ENCODE results near the gene RIPK4. TPM values are rescaled to one million over a fixed set of nuclear protein-coding genes. Genes with fewer than 3 reads are reported as not detected.

The RIPK4 gene
- total RNA-seq, 2 experiments from 2014 or later: not detected

DNA sequence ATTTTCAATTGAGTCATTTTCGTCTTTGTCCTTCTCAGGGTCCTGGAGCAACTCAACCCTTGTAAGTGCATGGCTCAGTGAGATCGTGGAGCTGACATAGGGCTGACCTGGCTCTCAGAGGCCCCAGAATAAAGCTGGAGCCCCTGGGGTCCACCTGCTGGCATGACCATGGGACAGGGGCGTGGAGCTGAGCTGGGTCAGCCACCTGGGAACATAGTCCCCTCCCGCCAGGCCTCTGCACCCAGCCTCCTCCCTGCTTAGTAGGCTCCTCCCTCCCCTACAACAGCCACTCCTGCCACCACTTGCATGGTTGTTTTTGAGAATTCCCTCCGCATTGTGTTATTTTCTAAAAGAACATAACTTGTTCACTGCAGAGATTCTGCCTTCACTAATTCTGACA, 3.1 kb upstream of the RIPK4 start:
- CTCF ChIA-PET: interaction anchor here (2.0 kb wide), 1 partner anchor 487 kb away, joined by 8 read pairs; no protein-coding TSS in a partner anchor
- H3K4me3 Mint-ChIP-seq: no peak overlapping the region

DNA sequence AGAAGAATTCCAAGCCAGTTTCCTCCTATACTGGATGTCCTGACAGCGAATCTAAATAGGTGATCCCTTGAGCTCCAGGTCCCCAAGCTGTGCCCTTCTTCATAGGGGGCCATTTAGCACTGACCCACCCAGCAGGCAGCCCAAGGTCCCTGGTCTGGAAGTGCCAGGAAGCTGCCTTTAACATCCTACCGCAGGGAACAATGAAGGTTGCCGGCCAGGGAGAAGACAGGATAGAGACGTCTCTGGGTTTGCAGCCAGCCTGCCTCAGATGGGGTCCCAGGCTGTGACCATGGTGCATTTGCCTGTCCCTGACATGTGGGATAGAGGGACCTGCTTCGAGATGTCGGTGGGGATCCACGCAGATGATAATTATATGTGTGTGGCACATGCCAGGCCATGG, 2.7 kb upstream of the RIPK4 start:
- Mint-ChIP-seq H3K36me3 (peaks cover 6% of the 10 kb centered on the region), H3K4me1 (peaks cover 28% of the 10 kb centered on the region), H3K9me3 (ENCODE audit: low read depth) (no peaks in the 10 kb centered on the region), H3K27ac (no peak overlapping the region), H3K4me3 (no peak overlapping the region), H3K27me3 (peaks cover 71% of the 10 kb centered on the region)
- ATAC-seq (no peak), DNase-seq (no peak)
- CTCF ChIA-PET: interaction anchor here (2.0 kb wide), 1 partner anchor 487 kb away, joined by 8 read pairs; no protein-coding TSS in a partner anchor

More for the DNA sequence above, 3.1 kb upstream of the RIPK4 start:
- DNase-seq (no peak), ATAC-seq (no peak)
- H3K36me3 Mint-ChIP-seq: peaks cover 6% of the 10 kb centered on the region
- H3K9me3 Mint-ChIP-seq (ENCODE audit: low read depth): no peaks in the 10 kb centered on the region
- peaks cover 71% of the 10 kb centered on the region for H3K27me3 Mint-ChIP-seq
- peaks cover 28% of the 10 kb centered on the region for H3K4me1 Mint-ChIP-seq
- H3K27ac Mint-ChIP-seq: no peak overlapping the region

DNA sequence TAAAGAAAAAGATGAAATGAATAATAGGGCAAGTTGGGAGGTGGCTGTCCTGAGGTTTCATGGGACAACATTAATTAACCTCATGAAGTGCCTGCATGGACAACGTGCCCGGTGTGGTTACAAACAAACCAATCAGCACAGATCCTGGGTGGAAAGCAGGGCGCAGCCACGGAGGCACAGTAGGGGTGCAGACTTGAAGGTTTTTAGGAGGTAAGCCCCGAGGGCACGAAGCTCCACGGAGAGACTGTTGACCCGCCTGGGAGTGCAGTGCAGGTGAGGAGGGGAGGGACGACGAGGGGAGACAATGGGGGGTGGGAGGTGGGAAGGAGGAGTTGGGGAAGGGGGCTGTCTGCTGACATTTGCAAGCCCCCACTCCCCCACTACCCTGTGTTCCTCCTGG, 2.3 kb upstream of the RIPK4 start:
- H3K4me3 Mint-ChIP-seq: peak overlapping the region; percentile 53
- peaks cover 28% of the 10 kb centered on the region for H3K4me1 Mint-ChIP-seq
- CTCF ChIA-PET: interaction anchor here (1.2 to 2.0 kb wide), 2 partner anchors 485 to 486 kb away, joined by 4 to 8 read pairs; no protein-coding TSS in a partner anchor
- H3K27ac Mint-ChIP-seq: no peak overlapping the region
- no peaks in the 10 kb centered on the region for H3K9me3 Mint-ChIP-seq (ENCODE audit: low read depth)
- DNase-seq (no peak), ATAC-seq (no peak)
- peaks cover 6% of the 10 kb centered on the region for H3K36me3 Mint-ChIP-seq
- peaks cover 72% of the 10 kb centered on the region for H3K27me3 Mint-ChIP-seq

DNA sequence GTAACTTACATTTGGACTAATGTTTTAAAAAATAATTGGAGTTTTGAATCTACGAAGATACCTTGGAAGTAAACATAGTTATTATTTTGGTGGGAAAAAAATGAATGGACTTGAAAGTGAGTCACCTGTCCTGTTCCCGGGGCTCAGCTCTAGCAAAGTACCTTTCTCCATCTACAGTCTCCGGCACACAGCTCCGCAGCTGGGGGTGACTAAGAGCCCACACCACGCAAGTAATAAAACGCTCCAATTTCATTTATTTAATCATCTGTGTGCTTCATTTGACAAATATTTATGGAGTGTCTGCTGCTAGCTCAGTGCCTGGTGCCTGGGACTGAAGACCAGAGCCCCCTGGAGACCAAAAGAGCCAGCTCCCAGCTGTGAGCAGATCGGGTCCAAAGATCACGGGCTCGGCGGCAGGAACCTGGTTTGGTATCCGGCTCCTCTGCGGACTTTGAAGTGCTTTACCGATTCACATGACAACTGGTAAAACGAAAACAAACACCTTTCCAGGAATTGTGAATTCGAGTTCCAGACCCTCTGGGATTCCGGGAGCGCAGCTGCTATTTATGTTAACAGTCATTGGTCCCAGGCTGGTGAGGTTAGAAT, 1.7 kb upstream of the RIPK4 start:
- ATAC-seq (peak; percentile 24), DNase-seq (peak; percentile 46)
- H3K4me3 Mint-ChIP-seq: peak overlapping the region; percentile 53
- H3K9me3 Mint-ChIP-seq (ENCODE audit: low read depth): no peaks in the 10 kb centered on the region
- CTCF ChIA-PET: interaction anchor here (0.7 to 2.0 kb wide), 3 partner anchors 156 to 486 kb away, joined by 3 to 8 read pairs (median 4); no protein-coding TSS in a partner anchor
- peaks cover 6% of the 10 kb centered on the region for H3K36me3 Mint-ChIP-seq
- peaks cover 77% of the 10 kb centered on the region for H3K27me3 Mint-ChIP-seq
- H3K27ac Mint-ChIP-seq: no peak overlapping the region
- H3K4me1 Mint-ChIP-seq: peaks cover 28% of the 10 kb centered on the region

GRCh38 chr21:41767606-41768436, 969 bp upstream of the RIPK4 start:
- Mint-ChIP-seq H3K36me3 (peaks cover 6% of the 10 kb centered on the region), H3K27ac (peak overlapping the region; percentile 38), H3K4me3 (peak overlapping the region; percentile 67), H3K9me3 (ENCODE audit: low read depth) (no peaks in the 10 kb centered on the region), H3K4me1 (peaks cover 28% of the 10 kb centered on the region), H3K27me3 (peaks cover 80% of the 10 kb centered on the region)
- ATAC-seq (no peak), DNase-seq (no peak)
- CTCF ChIA-PET: interaction anchor here (0.7 to 2.0 kb wide), 3 partner anchors 155 to 485 kb away, joined by 3 to 8 read pairs (median 4); no protein-coding TSS in a partner anchor

- no peak for DNase-seq
- Mint-ChIP-seq H3K4me1 (peaks cover 31% of the 10 kb centered on the region), H3K27ac (no peak overlapping the region), H3K27me3 (peaks cover 88% of the 10 kb centered on the region), H3K36me3 (peaks cover 6% of the 10 kb centered on the region), H3K9me3 (ENCODE audit: low read depth) (no peaks in the 10 kb centered on the region), H3K4me3 (no peak overlapping the region)
- CTCF ChIA-PET: interaction anchor here (1.5 kb wide), 1 partner anchor 483 kb away, joined by 3 read pairs; no protein-coding TSS in a partner anchor
- no peak for ATAC-seq
Observed at GRCh38 chr21:41765973-41766882, 624 bp downstream of the RIPK4 start.

GRCh38 chr21:41765420-41765821, 1.4 kb downstream of the RIPK4 start:
- Mint-ChIP-seq H3K27me3 (peaks cover 90% of the 10 kb centered on the region), H3K27ac (no peak overlapping the region), H3K4me3 (no peak overlapping the region), H3K4me1 (peaks cover 31% of the 10 kb centered on the region), H3K9me3 (ENCODE audit: low read depth) (no peaks in the 10 kb centered on the region), H3K36me3 (peaks cover 6% of the 10 kb centered on the region)
- DNase-seq (no peak), ATAC-seq (no peak)
- CTCF ChIA-PET: interaction anchor here (1.5 kb wide), 1 partner anchor 482 kb away, joined by 3 read pairs; no protein-coding TSS in a partner anchor

DNA sequence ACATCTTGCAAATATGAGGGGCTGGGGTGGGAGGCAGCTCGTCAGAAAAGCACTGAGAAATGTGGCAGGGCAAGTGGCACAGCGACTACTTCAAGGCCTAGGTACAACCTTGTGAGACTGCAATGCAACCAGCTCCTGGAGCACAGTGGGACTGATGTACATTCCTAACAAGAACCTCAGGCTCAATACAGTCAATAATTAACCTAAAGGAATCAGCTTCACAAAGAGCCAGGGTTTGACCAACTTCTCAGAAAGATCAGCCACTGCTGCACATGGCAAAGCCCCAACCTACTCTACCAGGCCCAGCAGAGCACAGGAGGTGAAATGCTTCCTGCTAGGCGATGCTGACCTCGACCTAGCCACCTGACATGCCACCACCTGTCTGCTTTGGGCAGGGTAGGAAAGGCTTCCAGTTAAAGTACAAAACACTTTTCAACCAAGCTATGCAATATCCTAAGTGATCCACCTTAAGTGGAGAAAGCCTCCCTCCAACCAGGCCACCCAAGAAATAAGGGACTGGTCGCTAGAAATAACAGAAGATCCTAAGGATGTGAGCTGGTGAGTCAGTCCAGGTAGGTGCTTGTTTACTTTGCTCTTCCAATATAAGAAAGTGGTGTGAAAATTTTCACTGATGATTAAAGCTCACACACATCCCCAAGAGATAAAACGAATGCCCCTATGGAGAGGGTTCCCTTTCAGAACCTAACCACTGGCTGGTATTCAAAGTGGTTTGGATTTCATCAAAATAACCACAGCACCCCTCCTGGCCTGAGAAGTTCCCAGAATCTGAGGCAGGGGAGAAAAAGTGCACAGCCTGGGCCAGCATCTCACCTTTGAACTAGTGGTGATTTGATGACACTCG, 2.1 kb downstream of the RIPK4 start:
- peaks cover 90% of the 10 kb centered on the region for H3K27me3 Mint-ChIP-seq
- CTCF ChIA-PET: interaction anchor here (1.5 kb wide), 1 partner anchor 481 kb away, joined by 3 read pairs; no protein-coding TSS in a partner anchor
- no peak for ATAC-seq

GRCh38 chr21:41763996-41764395, 2.9 kb downstream of the RIPK4 start:
- no peaks in the 10 kb centered on the region for H3K9me3 Mint-ChIP-seq (ENCODE audit: low read depth)
- peaks cover 6% of the 10 kb centered on the region for H3K36me3 Mint-ChIP-seq
- H3K27ac Mint-ChIP-seq: no peak overlapping the region
- CTCF ChIA-PET: no interaction called here
- H3K27me3 Mint-ChIP-seq: peaks cover 88% of the 10 kb centered on the region
- no peak overlapping the region for H3K4me3 Mint-ChIP-seq
- ATAC-seq (no peak), DNase-seq (no peak)
- peaks cover 29% of the 10 kb centered on the region for H3K4me1 Mint-ChIP-seq

More for the DNA sequence above, 2.1 kb downstream of the RIPK4 start:
- DNase-seq: no peak
- peaks cover 6% of the 10 kb centered on the region for H3K36me3 Mint-ChIP-seq
- H3K27ac Mint-ChIP-seq: no peak overlapping the region
- H3K4me1 Mint-ChIP-seq: peaks cover 31% of the 10 kb centered on the region
- H3K4me3 Mint-ChIP-seq: no peak overlapping the region
- no peaks in the 10 kb centered on the region for H3K9me3 Mint-ChIP-seq (ENCODE audit: low read depth)

- H3K27ac Mint-ChIP-seq: no peak overlapping the region
- CTCF ChIA-PET: no interaction called here
Observed at GRCh38 chr21:41763398-41763931, 3.4 kb downstream of the RIPK4 start.

DNA sequence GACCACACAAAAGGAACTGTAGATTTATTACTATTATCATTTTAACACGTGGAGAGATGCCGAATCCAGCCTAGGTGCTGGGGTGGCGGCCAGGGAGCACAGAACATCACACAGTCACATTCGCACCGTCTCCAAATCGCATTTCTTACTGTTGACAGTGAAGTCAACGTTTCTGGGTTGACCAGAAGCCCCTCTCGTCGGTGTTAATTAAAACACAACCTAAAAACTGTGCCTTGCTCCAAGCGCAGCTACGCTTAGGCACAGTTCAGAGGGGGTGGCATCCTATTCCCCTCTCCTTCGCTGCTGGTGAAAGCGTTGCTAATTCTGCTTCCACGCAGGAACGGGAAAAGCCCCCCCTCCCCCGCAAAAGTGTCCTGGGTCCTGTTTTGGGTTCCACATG, 4.1 kb downstream of the RIPK4 start:
- DNase-seq: no peak
- Mint-ChIP-seq H3K36me3 (peaks cover 4% of the 10 kb centered on the region), H3K27ac (no peak overlapping the region), H3K4me3 (no peak overlapping the region), H3K27me3 (peaks cover 76% of the 10 kb centered on the region), H3K4me1 (peaks cover 17% of the 10 kb centered on the region), H3K9me3 (ENCODE audit: low read depth) (no peaks in the 10 kb centered on the region)
- ATAC-seq: no peak
- CTCF ChIA-PET: no interaction called here

More at GRCh38 chr21:41763398-41763931, 3.4 kb downstream of the RIPK4 start:
- ATAC-seq (no peak), DNase-seq (no peak)
- H3K9me3 Mint-ChIP-seq (ENCODE audit: low read depth): no peaks in the 10 kb centered on the region
- H3K4me1 Mint-ChIP-seq: peaks cover 24% of the 10 kb centered on the region
- H3K4me3 Mint-ChIP-seq: no peak overlapping the region
- peaks cover 83% of the 10 kb centered on the region for H3K27me3 Mint-ChIP-seq
- peaks cover 6% of the 10 kb centered on the region for H3K36me3 Mint-ChIP-seq
